GM12891 (cell line): ENCODE measurements around the gene RSPH9.

ENCODE experiments used
- PAX5 ChIP-seq: IDR thresholded peaks from 2 replicates; pipeline ENCODE4 v1.6.1; 2011; ENCODE audit warnings: low read length, moderate library complexity, mild to moderate bottlenecking; ENCODE audit not compliant: insufficient read depth, severe bottlenecking
- POLR2A ChIP-seq: IDR thresholded peaks from 2 replicates; pipeline ENCODE4 v1.6.1; 2011; ENCODE audit warnings: low read depth, low read length, control low read depth
- SPI1 ChIP-seq: IDR thresholded peaks from 2 replicates; pipeline ENCODE4 v1.6.1; 2011; ENCODE audit warnings: low read depth, low read length, control low read depth

DNA sequence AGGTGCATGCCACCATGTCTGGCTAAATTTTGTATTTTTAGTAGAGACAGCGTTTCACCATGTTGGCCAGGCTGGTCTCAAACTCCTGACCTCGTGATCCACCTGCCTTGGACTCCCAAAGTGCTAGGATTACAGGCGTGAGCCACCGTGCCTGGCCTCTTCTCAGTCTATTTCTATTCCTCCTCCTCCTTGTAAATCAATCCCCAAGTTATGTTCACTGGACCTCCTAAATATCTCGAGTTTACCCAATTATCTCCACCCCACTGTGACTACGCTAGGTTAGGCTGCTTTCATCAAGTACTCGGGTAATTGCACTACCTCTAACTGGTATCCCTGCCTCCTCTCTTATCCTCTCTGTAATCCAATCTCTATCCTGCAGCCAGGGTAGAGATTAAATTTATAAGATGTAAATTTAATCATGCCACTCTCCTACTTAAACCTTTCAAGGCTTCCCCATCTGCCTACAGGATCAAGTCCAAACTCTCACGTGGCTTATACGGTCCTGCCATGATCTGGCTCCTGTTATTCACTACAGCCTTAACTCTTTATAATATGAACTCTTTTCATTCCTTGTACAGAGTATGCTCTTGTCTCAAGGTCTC lies 10.0 kb upstream of the RSPH9 start:
- TF ChIP-seq POLR2A = no peak
- no peak for TF ChIP-seq PAX5
- no peak for TF ChIP-seq SPI1
